HG02840 (cell line): Measurements from ENCODE around the gene ZBTB9.

Experiments used
- ATAC-seq: cut with Tn5 transposase; IDR thresholded peaks from one replicate; pipeline ENCODE4 v1.9.1; 2021; ENCODE audit warnings: mild to moderate bottlenecking, moderate library complexity, moderate number of reproducible peaks; ENCODE audit not compliant: unreplicated experiment, low FRiP score

The ZBTB9 gene

DNA sequence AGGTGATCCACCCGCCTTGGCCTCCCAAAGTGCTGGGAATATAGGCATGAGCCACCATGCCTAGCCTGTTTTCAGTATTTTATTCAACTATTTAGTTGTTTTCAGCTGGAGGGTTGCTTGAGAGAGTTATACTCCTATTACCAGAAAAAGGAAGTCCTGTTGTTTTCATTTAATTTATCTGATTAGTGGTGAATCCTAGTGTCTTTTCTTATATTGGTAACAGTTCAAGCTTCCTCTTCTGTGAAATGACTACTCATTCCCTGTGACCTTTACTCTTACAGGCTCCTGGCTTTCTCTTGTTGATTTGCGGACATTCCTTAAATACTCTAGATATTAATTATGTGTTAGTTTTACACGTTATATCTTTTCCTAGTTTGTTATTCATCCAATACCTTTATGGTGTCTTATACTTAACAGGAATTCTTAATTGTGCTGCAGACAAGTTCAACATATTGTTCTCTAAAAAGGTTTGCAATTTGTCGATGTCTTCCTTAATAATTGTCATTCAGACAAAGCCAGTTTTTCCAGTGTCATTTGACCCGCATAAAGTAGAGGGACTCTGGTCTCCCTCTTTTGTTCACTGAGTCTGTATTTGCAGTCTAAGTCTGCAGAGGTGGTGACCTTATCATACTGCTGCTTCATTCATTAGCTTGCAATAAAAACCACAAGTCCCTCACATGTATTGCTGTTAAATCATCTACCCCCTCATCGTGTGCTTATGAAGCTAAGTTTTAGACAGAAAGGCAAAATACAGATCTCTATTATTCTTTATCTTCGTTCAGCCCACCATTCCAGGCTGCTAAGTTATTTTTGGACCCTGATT is 51.4 kb downstream of the ZBTB9 start:
- no peak for ATAC-seq
